Body of pancreas (tissue), 4 donors: Measurements from ENCODE around the gene KIF15.

Experiments
- CTCF ChIP-seq, 7 experiments: fragments of 450-650 bp in 4 of 7; fragments of 200-600 bp in 3 of 7; sonication (generic) in 3 of 7; IDR thresholded peaks; one replicate each; pipeline ENCODE4 v1.5.1; 2016 to 2019; ENCODE audit warnings: antibody characterized with exemption in 7 of 7
- POLR2A ChIP-seq, 3 donors: fragments of 450-650 bp; IDR thresholded peaks; one replicate each; pipeline ENCODE4 v1.6.1; 2016; ENCODE audit warnings: antibody characterized with exemption in 3 of 3, mild to moderate bottlenecking in 2 of 3

- TF ChIP-seq CTCF (IDR thresholded peaks at IDR 0.05) (no peak), POLR2A (IDR thresholded peaks at IDR 0.05) (no peak)
Measured at GRCh38 chr3:44795197-44795596, 33.6 kb downstream of the KIF15 start.
